MM.1S (cell line): ENCODE measurements around the gene PGF.

Experiments
- DNase-seq: peaks from one replicate; pipeline ENCODE4 v3.0.0-alpha.2; 2015
- H2AFZ ChIP-seq: fragments of 300-600 bp; sonication (generic); 2 replicates; pipeline ENCODE4 v1.6.0; 2016; ENCODE audit warnings: antibody characterized with exemption, low read length
- H3F3A ChIP-seq: fragments of 300-600 bp; sonication (generic); 2 replicates; pipeline ENCODE4 v1.6.1; 2016; ENCODE audit warnings: mild to moderate bottlenecking, antibody characterized with exemption, low read length, moderate library complexity, mixed read lengths; ENCODE audit not compliant: insufficient read depth
- H3K27ac ChIP-seq: fragments of 300-600 bp; sonication (generic); 2 replicates; pipeline ENCODE4 v1.5.1; 2016; ENCODE audit warnings: mild to moderate bottlenecking, low read length
- H3K27me3 ChIP-seq: fragments of 300-600 bp; sonication (generic); replicated peaks from 2 replicates; pipeline ENCODE4 v1.6.0; 2016; ENCODE audit warnings: low read length; ENCODE audit not compliant: insufficient read depth
- H3K36me3 ChIP-seq: fragments of 300-600 bp; sonication (generic); replicated peaks from 2 replicates; pipeline ENCODE4 v1.6.1; 2016; ENCODE audit warnings: mild to moderate bottlenecking, low read length, mixed read lengths; ENCODE audit not compliant: insufficient read depth
- H3K4me1 ChIP-seq: fragments of 300-600 bp; sonication (generic); 2 replicates; pipeline ENCODE4 v1.6.1; 2016; ENCODE audit warnings: low read length, mixed read lengths
- H3K4me2 ChIP-seq: fragments of 300-600 bp; sonication (generic); 2 replicates; pipeline ENCODE4 v1.6.0; 2016; ENCODE audit warnings: low read depth, low read length
- H3K4me3 ChIP-seq: fragments of 300-600 bp; sonication (generic); 2 replicates; pipeline ENCODE4 v1.5.1; 2016; ENCODE audit warnings: low read length, mixed read lengths
- H3K79me2 ChIP-seq: fragments of 300-600 bp; sonication (generic); 2 replicates; pipeline ENCODE4 v1.6.1; 2016; ENCODE audit warnings: mixed run types, low read length, mixed read lengths
- H3K9ac ChIP-seq: fragments of 300-600 bp; sonication (generic); 2 replicates; pipeline ENCODE4 v1.6.1; 2016; ENCODE audit warnings: low read length, mixed read lengths
- H3K9me2 ChIP-seq: fragments of 300-600 bp; sonication (generic); replicated peaks from 2 replicates; pipeline ENCODE4 v1.6.1; 2016; ENCODE audit warnings: mild to moderate bottlenecking, low read length, mixed read lengths; ENCODE audit not compliant: insufficient read depth
- H3K9me3 ChIP-seq: fragments of 300-600 bp; sonication (generic); replicated peaks from 2 replicates; pipeline ENCODE4 v1.6.1; 2016; ENCODE audit warnings: mild to moderate bottlenecking, low read length, mixed read lengths; ENCODE audit not compliant: insufficient read depth
- H4K20me1 ChIP-seq: fragments of 300-600 bp; sonication (generic); 2 replicates; pipeline ENCODE4 v1.6.1; 2016; ENCODE audit warnings: mild to moderate bottlenecking, low read length, moderate library complexity, mixed read lengths; ENCODE audit not compliant: insufficient read depth
- EZH2 ChIP-seq: fragments of 300-600 bp; sonication (generic); optimal IDR thresholded peaks from 2 replicates; pipeline ENCODE3; 2017; ENCODE audit warnings: low read depth, mild to moderate bottlenecking, antibody characterized with exemption, low read length, mixed read lengths
- EZH2phosphoT487 ChIP-seq: fragments of 300-600 bp; sonication (generic); IDR thresholded peaks from 2 replicates; pipeline ENCODE4 v1.6.1; 2018; ENCODE audit warnings: antibody characterized with exemption, low read length
- TF ChIP-seq, protein P1 (sequence below): fragments of 300-600 bp; sonication (generic); IDR thresholded peaks from 2 replicates; pipeline ENCODE4 v1.5.1; 2016; ENCODE audit warnings: antibody characterized with exemption, low read length, mixed read lengths

PGF gene

DNA sequence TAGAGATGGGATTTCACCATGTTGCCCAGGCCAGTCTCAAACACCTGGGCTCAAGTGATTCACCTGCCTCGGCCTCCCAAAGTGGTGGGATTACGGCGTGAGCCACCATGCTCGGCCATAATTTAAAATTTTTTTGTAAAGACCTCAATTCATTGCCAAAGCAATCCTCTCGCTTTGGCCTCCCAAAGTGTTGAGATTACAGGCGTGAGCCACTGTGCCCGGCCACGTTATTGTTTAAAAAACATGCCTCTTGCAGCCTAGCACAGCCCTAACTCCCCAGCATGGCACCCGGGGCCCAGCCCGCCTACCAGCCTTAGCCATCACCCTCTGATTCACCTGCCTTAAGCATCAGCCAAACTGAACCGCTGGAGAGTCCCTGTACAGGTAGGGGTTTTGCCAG, 19.2 kb downstream of the PGF start:
- no peaks in the 10 kb centered on the region for H3K27me3 ChIP-seq
- H3K27ac ChIP-seq: no peak overlapping the region
- no peaks in the 10 kb centered on the region for H3K79me2 ChIP-seq
- no peak overlapping the region for H3K4me3 ChIP-seq
- no peaks in the 10 kb centered on the region for H3K36me3 ChIP-seq
- no peaks in the 10 kb centered on the region for H3F3A ChIP-seq
- no peaks in the 10 kb centered on the region for H3K4me1 ChIP-seq
- no peak overlapping the region for H3K9ac ChIP-seq
- H3K4me2 ChIP-seq: no peak overlapping the region
- no peak overlapping the region for H2AFZ ChIP-seq
- TF ChIP-seq EZH2: no peak
- TF ChIP-seq EZH2phosphoT487: no peak
- TF ChIP-seq, protein P1, sequence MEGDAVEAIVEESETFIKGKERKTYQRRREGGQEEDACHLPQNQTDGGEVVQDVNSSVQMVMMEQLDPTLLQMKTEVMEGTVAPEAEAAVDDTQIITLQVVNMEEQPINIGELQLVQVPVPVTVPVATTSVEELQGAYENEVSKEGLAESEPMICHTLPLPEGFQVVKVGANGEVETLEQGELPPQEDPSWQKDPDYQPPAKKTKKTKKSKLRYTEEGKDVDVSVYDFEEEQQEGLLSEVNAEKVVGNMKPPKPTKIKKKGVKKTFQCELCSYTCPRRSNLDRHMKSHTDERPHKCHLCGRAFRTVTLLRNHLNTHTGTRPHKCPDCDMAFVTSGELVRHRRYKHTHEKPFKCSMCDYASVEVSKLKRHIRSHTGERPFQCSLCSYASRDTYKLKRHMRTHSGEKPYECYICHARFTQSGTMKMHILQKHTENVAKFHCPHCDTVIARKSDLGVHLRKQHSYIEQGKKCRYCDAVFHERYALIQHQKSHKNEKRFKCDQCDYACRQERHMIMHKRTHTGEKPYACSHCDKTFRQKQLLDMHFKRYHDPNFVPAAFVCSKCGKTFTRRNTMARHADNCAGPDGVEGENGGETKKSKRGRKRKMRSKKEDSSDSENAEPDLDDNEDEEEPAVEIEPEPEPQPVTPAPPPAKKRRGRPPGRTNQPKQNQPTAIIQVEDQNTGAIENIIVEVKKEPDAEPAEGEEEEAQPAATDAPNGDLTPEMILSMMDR: no peak
- no peaks in the 10 kb centered on the region for H3K9me3 ChIP-seq
- no peaks in the 10 kb centered on the region for H4K20me1 ChIP-seq
- no peaks in the 10 kb centered on the region for H3K9me2 ChIP-seq
- no peak for DNase-seq

DNA sequence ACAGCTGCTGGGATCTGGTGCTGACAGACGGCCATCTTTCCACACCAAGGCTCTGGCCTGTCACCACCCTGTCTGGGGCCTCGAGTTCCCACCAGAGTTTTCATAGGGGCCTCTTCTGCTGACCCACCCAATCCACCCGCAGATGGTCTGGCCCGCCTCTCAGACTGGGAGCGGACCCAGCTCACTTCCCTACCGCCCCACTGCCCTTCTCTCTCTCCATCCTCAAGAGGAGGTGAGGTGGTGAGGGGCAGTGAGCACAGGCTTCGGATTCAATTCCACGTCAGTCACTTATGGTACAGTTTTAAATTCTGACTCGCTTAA, 20.1 kb downstream of the PGF start:
- Histone ChIP-seq H3K79me2 (no peaks in the 10 kb centered on the region), H3K36me3 (no peaks in the 10 kb centered on the region), H3K4me3 (no peak overlapping the region), H3K4me2 (no peak overlapping the region), H3K27me3 (no peaks in the 10 kb centered on the region), H4K20me1 (no peaks in the 10 kb centered on the region), H3F3A (no peaks in the 10 kb centered on the region), H3K27ac (no peak overlapping the region), H3K9ac (no peak overlapping the region), H2AFZ (no peak overlapping the region), H3K9me2 (no peaks in the 10 kb centered on the region), H3K4me1 (no peaks in the 10 kb centered on the region), H3K9me3 (no peaks in the 10 kb centered on the region)
- TF ChIP-seq, protein P1: no peak
- TF ChIP-seq EZH2phosphoT487: no peak
- no peak for TF ChIP-seq EZH2
- no peak for DNase-seq

DNA sequence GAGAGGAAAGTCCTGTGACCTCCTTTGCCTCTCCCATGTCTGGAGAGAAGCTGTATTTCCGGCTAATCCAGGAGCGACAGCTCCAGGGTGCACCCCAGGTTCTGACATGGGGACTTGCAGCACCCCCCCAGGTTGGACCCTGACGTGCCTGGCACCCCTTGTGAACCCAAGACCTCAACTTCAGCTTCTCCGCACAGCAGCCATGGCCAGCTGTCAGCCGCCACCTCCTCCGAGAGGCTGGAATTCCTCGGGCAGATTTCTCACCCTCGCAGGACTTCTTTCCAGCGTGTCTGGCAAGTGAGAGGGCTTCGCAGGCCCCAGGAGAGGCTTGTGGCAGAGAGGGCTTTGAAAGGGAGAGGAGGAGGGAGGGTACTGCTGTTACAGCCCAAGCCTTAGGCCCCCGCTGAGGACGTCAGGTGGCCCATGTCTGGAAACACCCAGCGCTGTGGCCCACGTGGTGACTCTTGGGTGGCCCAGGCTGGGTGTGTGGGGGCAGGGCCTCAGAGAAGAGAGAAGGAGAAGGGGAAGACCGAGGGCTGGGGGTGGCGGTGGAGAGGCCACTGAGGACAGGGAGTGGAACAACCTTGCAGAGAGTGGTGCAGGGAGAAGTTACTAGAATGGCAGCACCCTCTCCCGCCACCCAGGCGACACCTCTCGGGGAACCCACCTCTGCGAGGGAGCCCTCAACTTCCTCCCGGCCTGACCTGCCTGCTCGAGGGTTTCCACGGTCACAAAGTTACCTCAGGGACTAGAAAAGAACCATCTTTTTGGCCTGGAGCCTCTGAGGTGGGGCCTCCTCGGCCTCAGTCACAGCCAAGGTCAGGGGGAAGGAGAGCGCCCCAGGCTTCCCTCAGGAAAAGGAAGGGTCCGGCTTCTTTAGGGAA, 20.7 kb downstream of the PGF start:
- H3F3A ChIP-seq: no peaks in the 10 kb centered on the region
- no peak overlapping the region for H2AFZ ChIP-seq
- no peak overlapping the region for H3K9ac ChIP-seq
- DNase-seq: no peak
- H3K9me3 ChIP-seq: no peaks in the 10 kb centered on the region
- no peak overlapping the region for H3K4me3 ChIP-seq
- no peaks in the 10 kb centered on the region for H3K79me2 ChIP-seq
- no peaks in the 10 kb centered on the region for H3K36me3 ChIP-seq
- H3K27me3 ChIP-seq: no peaks in the 10 kb centered on the region
- H3K27ac ChIP-seq: no peak overlapping the region
- no peak overlapping the region for H3K4me2 ChIP-seq
- no peaks in the 10 kb centered on the region for H4K20me1 ChIP-seq
- no peaks in the 10 kb centered on the region for H3K9me2 ChIP-seq
- TF ChIP-seq, protein P1: no peak
- TF ChIP-seq EZH2phosphoT487 (no peak), EZH2 (no peak)
- no peaks in the 10 kb centered on the region for H3K4me1 ChIP-seq
